Ishikawa (cell line): ENCODE results near the gene HIVEP1.
A peak's percentile ranks its signal among the peaks of the same experiment; 100 is the strongest.

ENCODE experiments used
- CEBPB ChIP-seq: IDR thresholded peaks from 2 replicates; pipeline ENCODE4 v1.6.1; 2012
- CREB1 ChIP-seq: IDR thresholded peaks from 2 replicates; pipeline ENCODE4 v1.6.1; 2012; ENCODE audit warnings: low read depth
- EGR1 ChIP-seq: IDR thresholded peaks from 2 replicates; pipeline ENCODE4 v1.6.1; 2012
- EP300 ChIP-seq: IDR thresholded peaks from 2 replicates; pipeline ENCODE4 v1.6.1; 2012; ENCODE audit warnings: borderline replicate concordance
- FOXM1 ChIP-seq: IDR thresholded peaks from 2 replicates; pipeline ENCODE4 v1.6.1; 2012; ENCODE audit warnings: low read depth, borderline replicate concordance
- MAX ChIP-seq: IDR thresholded peaks from 2 replicates; pipeline ENCODE4 v1.6.1; 2012
- NFIC ChIP-seq: IDR thresholded peaks from 2 replicates; pipeline ENCODE4 v1.6.1; 2012
- RAD21 ChIP-seq: IDR thresholded peaks from 2 replicates; pipeline ENCODE4 v1.6.1; 2012; ENCODE audit warnings: low read depth
- REST ChIP-seq: IDR thresholded peaks from 2 replicates; pipeline ENCODE4 v1.6.1; 2012; ENCODE audit warnings: low read depth, mild to moderate bottlenecking
- TAF1 ChIP-seq: IDR thresholded peaks from 2 replicates; pipeline ENCODE4 v1.6.1; 2012; ENCODE audit warnings: low read depth, mild to moderate bottlenecking
- TCF12 ChIP-seq: IDR thresholded peaks from 2 replicates; pipeline ENCODE4 v1.6.1; 2012; ENCODE audit warnings: low read depth
- TEAD4 ChIP-seq: IDR thresholded peaks from 2 replicates; pipeline ENCODE4 v1.6.1; 2012
- USF1 ChIP-seq: IDR thresholded peaks from 2 replicates; pipeline ENCODE4 v1.6.1; 2012
- YY1 ChIP-seq: IDR thresholded peaks from 2 replicates; pipeline ENCODE4 v1.6.1; 2012; ENCODE audit warnings: low read depth
- ZBTB7A ChIP-seq: IDR thresholded peaks from 2 replicates; pipeline ENCODE4 v1.6.1; 2012; ENCODE audit warnings: low read depth

Gene HIVEP1

GRCh38 chr6:12069891-12070529, 57.9 kb downstream of the HIVEP1 start:
- no peak for TF ChIP-seq USF1

- TF ChIP-seq RAD21 (no peak), ZBTB7A (no peak), MAX (no peak), CEBPB (no peak), CREB1 (no peak), NFIC (no peak), REST (no peak), TAF1 (no peak), TEAD4 (no peak)
Observed at GRCh38 chr6:12071064-12071615, 59.0 kb downstream of the HIVEP1 start.

GRCh38 chr6:12075067-12075563, 63.0 kb downstream of the HIVEP1 start:
- TF ChIP-seq RAD21 (peak; percentile 36; the same call in 1 of the 2 replicates), REST (no peak), ZBTB7A (no peak)

- TF ChIP-seq TEAD4: no peak
- no peak for TF ChIP-seq NFIC
- no peak for TF ChIP-seq CEBPB
- no peak for TF ChIP-seq ZBTB7A
- no peak for TF ChIP-seq CREB1
- no peak for TF ChIP-seq EGR1
- TF ChIP-seq YY1: no peak
- no peak for TF ChIP-seq TAF1
- TF ChIP-seq EP300: no peak
- TF ChIP-seq FOXM1: no peak
Observed at GRCh38 chr6:12077021-12077710, 65.1 kb downstream of the HIVEP1 start.

GRCh38 chr6:12078014-12078413, 65.9 kb downstream of the HIVEP1 start:
- no peak for TF ChIP-seq FOXM1
- no peak for TF ChIP-seq USF1

- no peak for TF ChIP-seq EGR1
- TF ChIP-seq REST: no peak
- TF ChIP-seq YY1: no peak
- no peak for TF ChIP-seq FOXM1
- TF ChIP-seq RAD21: no peak
- TF ChIP-seq TCF12: no peak
- no peak for TF ChIP-seq NFIC
- TF ChIP-seq CREB1: no peak
- TF ChIP-seq ZBTB7A: no peak
- no peak for TF ChIP-seq EP300
- TF ChIP-seq TEAD4: no peak
- no peak for TF ChIP-seq MAX
- no peak for TF ChIP-seq CEBPB
Observed at GRCh38 chr6:12081771-12082170, 69.7 kb downstream of the HIVEP1 start.
